ENCODE data around the gene NUDT1. TPM values are rescaled to one million over a fixed set of nuclear protein-coding genes. Genes with fewer than 3 reads are reported as not detected.

Gene NUDT1
- total RNA-seq, 1 experiment from 2014 or later = 92.6 TPM

DNA sequence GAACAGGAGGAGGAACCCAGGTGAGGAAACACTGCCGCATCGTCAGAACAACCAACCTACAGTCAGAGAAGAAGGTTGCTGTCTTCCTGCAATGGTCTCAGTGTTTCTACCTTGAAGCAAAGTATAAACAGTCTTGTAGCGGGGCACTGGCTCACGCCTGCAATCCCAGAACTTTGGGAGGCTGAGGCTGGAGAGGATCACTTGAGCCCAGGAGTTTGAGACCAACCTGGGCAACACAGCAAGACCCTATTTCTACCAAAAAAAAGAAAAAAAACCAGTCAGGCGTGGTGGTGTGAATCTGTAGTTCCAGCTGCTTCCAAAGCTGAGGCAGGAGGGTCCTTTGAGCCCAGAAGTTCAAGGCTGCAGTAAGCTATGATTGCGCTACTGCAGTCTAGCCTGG lies 48.9 kb downstream of the NUDT1 start:
- TF ChIP-seq POLR2AphosphoS5 (IDR thresholded peaks at IDR 0.05; ENCODE audit: low read depth, low read length) = no peak
- TF ChIP-seq SIN3A (IDR thresholded peaks at IDR 0.05; ENCODE audit: borderline replicate concordance, insufficient read depth, low read depth, low read length) = no peak
- TF ChIP-seq, protein P1, sequence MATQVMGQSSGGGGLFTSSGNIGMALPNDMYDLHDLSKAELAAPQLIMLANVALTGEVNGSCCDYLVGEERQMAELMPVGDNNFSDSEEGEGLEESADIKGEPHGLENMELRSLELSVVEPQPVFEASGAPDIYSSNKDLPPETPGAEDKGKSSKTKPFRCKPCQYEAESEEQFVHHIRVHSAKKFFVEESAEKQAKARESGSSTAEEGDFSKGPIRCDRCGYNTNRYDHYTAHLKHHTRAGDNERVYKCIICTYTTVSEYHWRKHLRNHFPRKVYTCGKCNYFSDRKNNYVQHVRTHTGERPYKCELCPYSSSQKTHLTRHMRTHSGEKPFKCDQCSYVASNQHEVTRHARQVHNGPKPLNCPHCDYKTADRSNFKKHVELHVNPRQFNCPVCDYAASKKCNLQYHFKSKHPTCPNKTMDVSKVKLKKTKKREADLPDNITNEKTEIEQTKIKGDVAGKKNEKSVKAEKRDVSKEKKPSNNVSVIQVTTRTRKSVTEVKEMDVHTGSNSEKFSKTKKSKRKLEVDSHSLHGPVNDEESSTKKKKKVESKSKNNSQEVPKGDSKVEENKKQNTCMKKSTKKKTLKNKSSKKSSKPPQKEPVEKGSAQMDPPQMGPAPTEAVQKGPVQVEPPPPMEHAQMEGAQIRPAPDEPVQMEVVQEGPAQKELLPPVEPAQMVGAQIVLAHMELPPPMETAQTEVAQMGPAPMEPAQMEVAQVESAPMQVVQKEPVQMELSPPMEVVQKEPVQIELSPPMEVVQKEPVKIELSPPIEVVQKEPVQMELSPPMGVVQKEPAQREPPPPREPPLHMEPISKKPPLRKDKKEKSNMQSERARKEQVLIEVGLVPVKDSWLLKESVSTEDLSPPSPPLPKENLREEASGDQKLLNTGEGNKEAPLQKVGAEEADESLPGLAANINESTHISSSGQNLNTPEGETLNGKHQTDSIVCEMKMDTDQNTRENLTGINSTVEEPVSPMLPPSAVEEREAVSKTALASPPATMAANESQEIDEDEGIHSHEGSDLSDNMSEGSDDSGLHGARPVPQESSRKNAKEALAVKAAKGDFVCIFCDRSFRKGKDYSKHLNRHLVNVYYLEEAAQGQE (IDR thresholded peaks at IDR 0.05; ENCODE audit: insufficient read depth in 1 of 2, low read depth in 2 of 2, low read length in 1 of 2) = no peak
- TF ChIP-seq TCF7L2 (IDR thresholded peaks at IDR 0.05; ENCODE audit: low read depth, low read length) = no peak
- TF ChIP-seq, protein P2, sequence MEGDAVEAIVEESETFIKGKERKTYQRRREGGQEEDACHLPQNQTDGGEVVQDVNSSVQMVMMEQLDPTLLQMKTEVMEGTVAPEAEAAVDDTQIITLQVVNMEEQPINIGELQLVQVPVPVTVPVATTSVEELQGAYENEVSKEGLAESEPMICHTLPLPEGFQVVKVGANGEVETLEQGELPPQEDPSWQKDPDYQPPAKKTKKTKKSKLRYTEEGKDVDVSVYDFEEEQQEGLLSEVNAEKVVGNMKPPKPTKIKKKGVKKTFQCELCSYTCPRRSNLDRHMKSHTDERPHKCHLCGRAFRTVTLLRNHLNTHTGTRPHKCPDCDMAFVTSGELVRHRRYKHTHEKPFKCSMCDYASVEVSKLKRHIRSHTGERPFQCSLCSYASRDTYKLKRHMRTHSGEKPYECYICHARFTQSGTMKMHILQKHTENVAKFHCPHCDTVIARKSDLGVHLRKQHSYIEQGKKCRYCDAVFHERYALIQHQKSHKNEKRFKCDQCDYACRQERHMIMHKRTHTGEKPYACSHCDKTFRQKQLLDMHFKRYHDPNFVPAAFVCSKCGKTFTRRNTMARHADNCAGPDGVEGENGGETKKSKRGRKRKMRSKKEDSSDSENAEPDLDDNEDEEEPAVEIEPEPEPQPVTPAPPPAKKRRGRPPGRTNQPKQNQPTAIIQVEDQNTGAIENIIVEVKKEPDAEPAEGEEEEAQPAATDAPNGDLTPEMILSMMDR (IDR thresholded peaks at IDR 0.05) = no peak
- Histone ChIP-seq H3K27me3 (ENCODE audit: control insufficient read depth, insufficient read depth, low read length) (no peaks in the 10 kb centered on the region), H3K9me3 (ENCODE audit: control insufficient read depth, insufficient read depth, low read depth, low read length) (no peaks in the 10 kb centered on the region), H3K4me3 (ENCODE audit: low read depth in 2 of 2, low read length in 2 of 2) (no peak overlapping the region), H3K4me1 (ENCODE audit: control insufficient read depth, insufficient read depth, low read length) (no peaks in the 10 kb centered on the region), H3K36me3 (ENCODE audit: control insufficient read depth, insufficient read depth, low read length) (no peaks in the 10 kb centered on the region), H3K27ac (ENCODE audit: low read length) (no peak overlapping the region)
- ChIA-PET POLR2A (no interaction called here), CTCF (no interaction called here)
- DNase-seq (ENCODE audit: low read depth, low spot score) (no peak), ATAC-seq (no peak)
- intact Hi-C loops (cut with micrococcal nuclease; ENCODE audit: unreplicated experiment) (no loop called here), in situ Hi-C loops (cut with HindIII; ENCODE audit: low pct_unique_long_range_greater_than_20kb, low sequenced_read_pairs) (no loop called here)
- no TSS peak for BruUV-seq (replicated peaks)

DNA sequence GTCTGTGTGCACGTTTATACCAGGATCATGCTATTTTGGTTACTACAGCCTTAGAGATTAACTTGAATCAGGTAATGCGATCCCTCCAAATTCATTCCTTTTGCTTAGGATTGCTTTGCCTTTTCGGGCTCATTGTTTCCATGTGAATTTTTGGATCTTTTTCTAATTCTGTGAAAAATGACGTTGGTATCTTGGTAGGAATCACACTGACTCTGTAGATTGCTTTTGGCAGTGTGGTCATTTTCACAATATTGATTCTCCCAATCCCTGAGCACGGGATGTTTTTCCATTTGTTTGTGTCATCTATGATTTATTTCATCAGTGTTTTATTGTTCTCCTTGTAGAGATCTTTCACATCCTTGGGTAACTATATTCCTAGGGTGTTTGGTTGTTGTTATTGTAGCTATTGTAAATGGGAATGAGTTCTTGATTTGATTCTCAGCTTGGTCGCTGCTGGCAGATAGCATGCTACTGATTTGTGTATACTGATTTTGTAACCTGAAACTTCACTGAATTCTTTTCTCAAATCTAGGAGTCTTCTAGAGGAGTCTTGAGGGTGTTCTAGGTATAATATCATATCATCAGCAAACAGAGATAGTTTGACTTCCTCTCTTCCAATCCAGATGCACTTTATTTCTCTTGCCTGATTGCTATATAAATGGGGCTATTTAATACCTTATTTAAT lies 54.1 kb downstream of the NUDT1 start:
- in situ Hi-C loops (cut with HindIII; ENCODE audit: low pct_unique_long_range_greater_than_20kb, low sequenced_read_pairs) (no loop called here), intact Hi-C loops (cut with micrococcal nuclease; ENCODE audit: unreplicated experiment) (no loop called here)
- H3K4me3 ChIP-seq (ENCODE audit: low read depth in 2 of 2, low read length in 2 of 2) = no peak overlapping the region
- H3K36me3 ChIP-seq (ENCODE audit: control insufficient read depth, insufficient read depth, low read length) = no peaks in the 10 kb centered on the region
- H3K4me1 ChIP-seq (ENCODE audit: control insufficient read depth, insufficient read depth, low read length) = peaks cover 1% of the 10 kb centered on the region; the same call in 1 of the 2 replicates
- TF ChIP-seq TCF7L2 (IDR thresholded peaks at IDR 0.05; ENCODE audit: low read depth, low read length) = no peak
- TF ChIP-seq, protein P2 (IDR thresholded peaks at IDR 0.05) = no peak
- TF ChIP-seq SIN3A (IDR thresholded peaks at IDR 0.05; ENCODE audit: borderline replicate concordance, insufficient read depth, low read depth, low read length) = no peak
- TF ChIP-seq, protein P1 (IDR thresholded peaks at IDR 0.05; ENCODE audit: insufficient read depth in 1 of 2, low read depth in 2 of 2, low read length in 1 of 2) = no peak
- TF ChIP-seq POLR2AphosphoS5 (IDR thresholded peaks at IDR 0.05; ENCODE audit: low read depth, low read length) = no peak
- H3K9me3 ChIP-seq (ENCODE audit: control insufficient read depth, insufficient read depth, low read depth, low read length) = no peaks in the 10 kb centered on the region
- H3K27ac ChIP-seq (ENCODE audit: low read length) = no peak overlapping the region
- ChIA-PET POLR2A (no interaction called here), CTCF (interaction anchor here (0.6 kb wide), 1 partner anchor 11 kb away, joined by 10 read pairs; no protein-coding TSS in a partner anchor)
- TSS peak; percentile 67 for BruUV-seq (replicated peaks)
- DNase-seq (ENCODE audit: low read depth, low spot score) (no peak), ATAC-seq (no peak)
- no peaks in the 10 kb centered on the region for H3K27me3 ChIP-seq (ENCODE audit: control insufficient read depth, insufficient read depth, low read length)
